GM18499 (cell line): ENCODE data around the gene TOR1A.

Source experiments
- ATAC-seq: cut with Tn5 transposase; IDR thresholded peaks from one replicate; pipeline ENCODE4 v1.9.1; 2021; ENCODE audit warnings: moderate number of reproducible peaks; ENCODE audit not compliant: insufficient read depth, unreplicated experiment

TOR1A gene

DNA sequence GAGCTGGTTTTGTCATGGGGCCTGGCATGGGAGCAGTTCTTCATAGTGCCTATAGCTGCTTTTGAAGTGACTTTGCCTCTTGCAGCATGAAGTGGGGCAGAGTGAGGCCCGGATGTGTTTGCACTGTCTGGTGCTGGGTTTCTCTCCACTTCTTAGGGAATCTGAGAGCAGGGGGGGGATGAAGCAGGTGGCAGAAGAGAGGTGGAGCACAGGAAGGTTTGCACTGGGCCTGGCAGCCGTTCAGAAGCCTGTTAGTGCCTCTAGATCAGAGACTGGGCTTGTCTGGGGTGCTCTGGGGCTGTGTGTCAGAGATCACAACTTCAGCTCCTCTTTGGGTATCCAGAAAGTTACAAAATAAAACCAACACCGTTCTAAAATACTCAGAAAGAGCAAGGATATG is 29.7 kb upstream of the TOR1A start:
- ATAC-seq, result no peak

GRCh38 chr9:129852579-129852978 is 28.6 kb upstream of the TOR1A start:
- ATAC-seq, result no peak

DNA sequence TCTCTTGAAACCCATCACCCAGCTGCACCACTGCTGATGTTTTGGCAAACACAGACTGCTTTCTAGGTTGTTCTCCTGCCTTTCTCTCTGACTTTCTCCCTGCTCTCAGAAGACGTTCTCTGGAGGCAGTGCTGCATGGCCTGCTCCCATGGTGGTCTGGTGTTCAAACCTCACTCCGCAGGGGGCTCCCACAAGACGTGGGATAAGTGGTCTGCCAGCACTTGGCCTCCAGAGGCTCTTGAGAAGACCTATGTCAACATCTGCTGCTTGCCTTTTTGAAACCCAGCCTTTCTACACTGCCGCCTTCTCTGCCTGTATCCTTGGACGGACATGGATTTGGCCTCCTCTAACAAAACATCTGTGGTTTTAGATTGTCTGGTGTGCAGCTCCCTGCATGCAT is 27.9 kb upstream of the TOR1A start:
- ATAC-seq, result no peak

- no peak for ATAC-seq
Observed at GRCh38 chr9:129850821-129851550, 27.1 kb upstream of the TOR1A start.

DNA sequence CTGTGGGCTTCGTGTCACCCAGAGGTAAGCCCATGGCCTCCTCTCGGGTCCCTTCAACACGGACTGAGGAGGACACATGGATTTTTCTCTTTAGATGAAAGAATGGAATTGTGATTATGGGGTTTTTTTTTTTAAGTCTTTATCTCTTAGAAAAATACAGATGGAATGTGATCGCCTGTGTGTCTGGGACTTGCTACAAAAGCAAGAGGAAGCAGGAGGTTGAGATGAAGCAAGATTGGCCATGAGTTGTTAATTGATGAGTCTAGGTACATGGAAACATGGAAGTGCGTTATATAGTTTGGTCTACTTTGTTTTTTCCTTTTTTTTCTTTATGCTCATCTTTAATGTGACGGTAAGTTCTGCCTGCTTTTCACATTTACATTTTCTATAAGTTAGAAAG is 26.0 kb upstream of the TOR1A start:
- no peak for ATAC-seq

- ATAC-seq, result no peak
Observed at GRCh38 chr9:129848712-129849441, 24.9 kb upstream of the TOR1A start.

DNA sequence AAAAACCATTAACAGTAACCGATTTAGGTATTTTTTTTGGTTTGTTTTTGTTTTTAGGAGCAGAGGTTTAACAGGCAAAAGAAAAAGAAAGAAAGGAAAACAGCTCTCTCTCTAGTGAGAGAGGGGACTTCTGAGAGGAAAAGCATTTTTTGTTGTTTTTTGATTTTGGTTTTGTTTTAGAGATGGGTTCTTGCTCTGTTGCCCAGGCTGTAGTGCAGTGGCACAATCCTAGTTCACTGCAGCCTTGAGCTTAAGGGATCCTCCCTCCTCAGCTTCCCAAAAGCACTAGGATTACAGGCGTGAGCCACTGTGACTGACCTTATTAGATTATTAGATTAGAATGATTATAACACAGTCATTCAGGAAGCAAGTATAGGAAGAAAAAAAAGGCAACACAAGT is 21.4 kb upstream of the TOR1A start:
- no peak for ATAC-seq

DNA sequence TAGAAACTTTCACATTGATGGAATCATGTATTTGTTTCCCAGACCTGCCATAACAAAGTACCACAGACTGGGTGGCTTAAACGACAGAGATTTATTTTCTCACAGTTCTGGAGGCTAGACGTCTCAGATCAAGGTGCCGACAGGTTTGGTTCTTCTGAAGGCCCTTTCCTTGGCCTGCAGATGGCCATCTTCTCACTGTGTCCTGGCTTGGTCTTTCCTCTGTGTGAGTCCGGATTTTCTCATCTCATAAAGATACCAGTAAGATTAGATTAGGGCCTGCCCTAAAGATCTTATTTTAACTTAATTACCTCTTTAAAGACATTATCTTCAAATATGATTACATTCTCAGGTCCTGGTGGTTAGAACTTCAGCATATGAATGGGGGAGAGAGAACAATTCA is 17.1 kb upstream of the TOR1A start:
- no peak for ATAC-seq

GRCh38 chr9:129840034-129840433 is 16.1 kb upstream of the TOR1A start:
- no peak for ATAC-seq

DNA sequence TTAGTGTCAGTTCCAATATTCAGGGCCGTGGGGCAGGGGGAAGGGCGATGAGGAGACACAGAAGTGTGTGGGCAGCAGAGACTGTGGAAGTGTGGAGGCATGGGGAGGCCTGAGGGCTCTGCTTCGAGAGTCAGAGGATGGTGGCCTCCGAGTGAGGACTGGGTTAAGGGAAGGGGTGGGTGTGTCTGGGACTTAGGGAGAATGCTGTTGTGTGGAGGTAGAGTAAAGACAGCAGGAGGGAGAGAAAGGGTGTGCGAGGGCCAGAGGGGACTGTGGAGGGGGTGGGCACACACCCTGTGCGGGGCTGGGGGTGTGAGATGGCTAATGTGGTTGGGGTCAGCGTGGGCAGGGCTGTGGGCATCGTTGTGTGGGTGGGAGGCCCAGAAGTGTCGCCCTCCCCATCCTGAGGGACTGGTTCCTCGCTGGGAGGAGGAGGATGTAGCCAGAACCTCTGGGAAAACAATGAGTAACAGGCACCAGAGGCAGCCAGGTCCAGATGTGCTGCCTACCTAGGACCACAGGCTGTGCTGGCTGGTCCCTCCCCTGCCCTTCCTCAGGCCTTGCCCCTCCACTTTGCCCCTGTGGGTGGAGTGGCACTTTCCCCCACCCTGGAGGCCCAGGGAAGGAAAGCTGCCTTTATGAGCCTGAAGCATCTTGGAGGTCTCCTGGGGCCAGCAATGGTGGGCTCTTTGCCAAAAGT is 15.5 kb upstream of the TOR1A start:
- ATAC-seq, result no peak

DNA sequence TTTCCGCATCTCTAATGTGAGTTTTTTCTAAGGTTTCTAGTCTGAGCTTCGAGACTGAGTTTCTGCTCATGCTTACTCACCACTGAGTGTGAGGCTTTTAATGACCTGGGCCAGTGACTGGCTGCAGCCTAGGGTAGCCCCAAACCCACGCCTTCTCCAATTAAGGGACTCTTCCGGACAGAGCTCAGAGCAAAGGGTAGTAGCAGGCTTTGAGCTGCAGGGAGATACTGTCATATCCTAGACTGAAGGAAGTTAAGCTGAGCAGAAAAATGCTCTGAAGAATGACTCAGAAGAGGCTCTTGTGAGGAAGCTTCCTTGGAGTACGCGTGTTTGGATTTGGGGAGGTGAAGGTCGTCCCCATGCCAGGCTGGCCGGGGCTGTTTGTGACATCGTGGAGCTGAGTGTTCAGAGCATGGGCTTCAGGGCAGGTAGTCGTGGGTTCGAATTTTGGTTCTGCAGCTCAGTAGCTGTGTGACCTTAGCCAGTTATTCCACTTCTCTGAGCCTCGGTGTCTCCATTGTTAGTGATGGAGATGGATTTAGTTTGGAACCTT is 14.8 kb upstream of the TOR1A start:
- no peak for ATAC-seq

GRCh38 chr9:129836311-129837007 is 12.5 kb upstream of the TOR1A start:
- no peak for ATAC-seq

DNA sequence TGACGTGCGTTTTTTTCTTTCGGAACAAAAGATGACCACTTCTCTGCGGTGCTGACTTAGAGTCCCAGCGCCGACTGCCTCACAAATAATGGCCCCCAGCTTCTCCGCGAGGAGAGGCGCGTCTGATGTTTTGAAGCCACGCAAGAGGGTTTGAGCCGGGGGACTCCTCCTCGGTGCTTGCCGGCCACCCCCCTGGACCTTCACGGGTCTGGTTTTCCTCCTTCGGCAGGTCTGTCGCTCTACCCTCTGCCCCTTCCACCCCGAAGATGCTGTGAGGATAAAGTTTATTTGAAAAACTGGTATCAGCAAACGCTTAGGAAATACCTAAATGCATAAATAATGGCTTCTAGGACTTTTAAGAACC is 11.9 kb upstream of the TOR1A start:
- no peak for ATAC-seq

DNA sequence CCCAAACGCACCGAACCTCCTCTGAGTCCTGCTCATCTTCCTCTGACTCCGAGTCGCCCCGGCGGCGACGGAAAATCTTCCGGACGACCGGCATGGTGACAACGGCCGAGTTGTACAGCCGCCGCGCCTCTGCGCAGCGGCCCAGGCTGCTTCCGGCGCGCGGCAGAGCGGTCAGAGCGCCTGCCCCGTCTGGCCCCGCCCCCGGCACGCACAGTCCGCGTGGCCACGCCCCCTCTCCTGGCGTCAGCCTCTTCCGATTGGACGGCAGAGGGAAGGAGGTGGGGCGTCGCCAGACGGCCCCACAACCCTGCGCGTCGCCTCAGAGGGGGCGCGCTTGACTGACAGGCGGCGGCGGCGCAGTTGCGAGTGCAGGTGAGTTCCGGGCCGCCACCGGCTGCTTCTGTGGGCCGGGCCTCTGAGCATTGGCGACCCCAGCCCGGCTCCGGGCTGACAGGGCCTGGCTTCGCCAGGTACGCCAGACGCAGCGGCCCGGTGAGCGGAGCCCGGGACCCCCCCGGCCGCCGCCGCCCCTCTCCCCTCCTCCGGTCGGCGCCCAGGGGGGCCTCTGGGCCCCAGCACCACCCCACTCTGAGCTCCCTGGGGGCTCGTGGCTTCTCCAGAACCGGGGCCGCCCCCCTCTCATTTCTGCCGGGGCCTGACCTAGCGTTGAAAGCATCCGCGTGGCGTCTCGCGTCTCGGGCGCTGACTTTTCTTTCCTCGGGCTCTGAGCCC is 11.4 kb upstream of the TOR1A start, which contains the start of the genes C9orf78 and USP20:
C9orf78 (minus strand) TSS at position 148 of the 732 bp plus-strand sequence; CDS start at position 94, 54 bp downstream.
USP20 (plus strand) TSS at position 331 of the 732 bp plus-strand sequence. CDS start 17,098 bp downstream, outside the sequence.
- no peak for ATAC-seq

GRCh38 chr9:129834489-129835127 is 10.7 kb upstream of the TOR1A start:
- ATAC-seq, result no peak

DNA sequence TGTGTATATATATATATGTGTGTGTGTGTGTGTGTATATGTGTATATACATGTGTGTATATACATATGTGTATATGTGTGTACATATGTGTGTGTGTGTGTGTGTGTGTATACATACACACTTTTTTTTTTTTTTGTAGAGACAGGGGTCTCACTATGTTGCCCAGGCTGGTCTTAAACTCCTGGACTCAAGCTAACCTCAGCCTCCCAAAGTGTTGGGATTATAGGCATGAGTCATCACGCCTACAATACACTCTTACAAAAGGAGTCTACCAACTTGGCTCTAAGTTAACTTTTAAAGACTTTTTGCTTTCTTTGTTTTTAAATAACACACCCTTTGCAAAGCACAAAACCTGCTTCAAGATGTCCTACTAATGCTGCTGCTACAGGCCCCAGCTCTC is 9.0 kb upstream of the TOR1A start:
- no peak for ATAC-seq

DNA sequence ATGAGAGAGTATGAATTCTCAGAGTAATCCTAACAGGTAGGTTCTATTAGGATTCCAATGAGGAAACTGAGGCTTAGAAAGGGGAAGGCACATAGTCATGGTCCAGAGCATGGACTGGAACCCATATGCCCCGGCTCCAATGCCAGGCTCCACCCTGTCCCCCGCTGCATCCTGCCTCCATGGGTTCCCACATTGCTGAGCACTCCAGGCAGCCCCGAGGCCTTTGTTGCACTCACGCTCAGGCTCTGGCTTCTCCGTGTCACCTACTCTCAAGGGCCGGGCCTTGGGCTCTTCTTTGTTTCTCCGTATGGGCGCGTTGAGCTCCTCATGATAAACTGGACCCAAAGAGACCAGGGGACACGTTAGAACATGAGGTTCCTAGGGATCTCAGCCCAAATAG is 5.0 kb upstream of the TOR1A start:
- ATAC-seq, result no peak

- no peak for ATAC-seq
Observed at GRCh38 chr9:129828051-129828450, 4.1 kb upstream of the TOR1A start.

GRCh38 chr9:129826759-129827158 is 2.8 kb upstream of the TOR1A start:
- no peak for ATAC-seq
